Measurements from ENCODE around the gene PRF1.

GRCh38 chr10:70561070-70561469 is 41.5 kb downstream of the PRF1 start:
- TF ChIP-seq CTCF (IDR thresholded peaks at IDR 0.05) (no peak), ZFX (IDR thresholded peaks at IDR 0.05; ENCODE audit: borderline replicate concordance) (no peak)
